H9 (cell line): ENCODE data around the gene MTMR6. TPM values are rescaled to one million over a fixed set of nuclear protein-coding genes. Genes with fewer than 3 reads are reported as not detected.

Source experiments
- DNase-seq: peaks from one replicate; pipeline ENCODE4 v3.0.0-alpha.2; 2017
- H2AFZ ChIP-seq: one replicate; pipeline ENCODE4 v1.6.1; 2013; ENCODE audit warnings: mild to moderate bottlenecking, low read length, control low read depth, moderate library complexity
- H2AK5ac ChIP-seq: 2 replicates; pipeline ENCODE4 v1.6.1; 2013; ENCODE audit warnings: low read length, control low read depth, mixed read lengths; ENCODE audit not compliant: insufficient read length
- H2BK120ac ChIP-seq: one replicate; pipeline ENCODE4 v1.6.1; 2013; ENCODE audit warnings: low read depth, mild to moderate bottlenecking, low read length, control low read depth, inconsistent platforms; ENCODE audit not compliant: poor library complexity, severe bottlenecking
- H2BK12ac ChIP-seq: 2 replicates; pipeline ENCODE4 v1.6.1; 2013; ENCODE audit warnings: low read length, control low read depth, mixed read lengths, low read depth; ENCODE audit not compliant: insufficient read length
- H2BK15ac ChIP-seq: 2 replicates; pipeline ENCODE4 v1.6.1; 2013; ENCODE audit warnings: low read depth, low read length, control low read depth
- H2BK20ac ChIP-seq: one replicate; pipeline ENCODE4 v1.6.1; 2013; ENCODE audit warnings: low read depth, mild to moderate bottlenecking, low read length, control low read depth, inconsistent platforms; ENCODE audit not compliant: poor library complexity, severe bottlenecking
- H2BK5ac ChIP-seq: 2 replicates; pipeline ENCODE4 v1.6.1; 2013; ENCODE audit warnings: low read length, control low read depth, mixed read lengths; ENCODE audit not compliant: insufficient read length
- H3K14ac ChIP-seq: 2 replicates; pipeline ENCODE4 v1.6.1; 2013; ENCODE audit warnings: low read length, control low read depth; ENCODE audit not compliant: insufficient read depth
- H3K18ac ChIP-seq: 2 replicates; pipeline ENCODE4 v1.6.1; 2013; ENCODE audit warnings: low read depth, mild to moderate bottlenecking, mixed read lengths, low read length, control low read depth; ENCODE audit not compliant: insufficient read length
- H3K23ac ChIP-seq: 2 replicates; pipeline ENCODE4 v1.6.1; 2013; ENCODE audit warnings: low read length, control low read depth, mixed read lengths, low read depth; ENCODE audit not compliant: insufficient read length
- H3K23me2 ChIP-seq: 2 replicates; pipeline ENCODE4 v1.6.1; 2013; ENCODE audit warnings: low read depth, mild to moderate bottlenecking, mixed read lengths, low read length, control low read depth; ENCODE audit not compliant: insufficient read length, poor library complexity, severe bottlenecking
- H3K27ac ChIP-seq: 2 replicates; pipeline ENCODE4 v1.5.1; 2013; ENCODE audit warnings: low read length, control low read depth, mixed read lengths, low read depth; ENCODE audit not compliant: insufficient read length
- H3K27me3 ChIP-seq: 2 replicates; pipeline ENCODE4 v1.6.1; 2013; ENCODE audit warnings: low read length, control low read depth, inconsistent platforms; ENCODE audit not compliant: insufficient read depth
- H3K4ac ChIP-seq: 2 replicates; pipeline ENCODE4 v1.6.1; 2013; ENCODE audit warnings: low read depth, mild to moderate bottlenecking, control low read depth, inconsistent platforms, low read length, moderate library complexity
- H3K4me1 ChIP-seq: 2 replicates; pipeline ENCODE4 v1.6.1; 2013; ENCODE audit warnings: low read length, control low read depth, inconsistent platforms; ENCODE audit not compliant: insufficient read depth
- H3K4me2 ChIP-seq: 2 replicates; pipeline ENCODE4 v1.6.1; 2013; ENCODE audit warnings: low read length, control low read depth, mixed read lengths; ENCODE audit not compliant: insufficient read length, insufficient read depth
- H3K56ac ChIP-seq: 2 replicates; pipeline ENCODE4 v1.6.1; 2013; ENCODE audit warnings: low read depth, mild to moderate bottlenecking, mixed read lengths, low read length, control low read depth; ENCODE audit not compliant: insufficient read length
- H3K79me1 ChIP-seq: 2 replicates; pipeline ENCODE4 v1.6.1; 2013; ENCODE audit warnings: low read depth, mild to moderate bottlenecking, moderate library complexity, low read length, control low read depth, inconsistent platforms; ENCODE audit not compliant: insufficient read depth, poor library complexity, severe bottlenecking
- H3K79me2 ChIP-seq: 2 replicates; pipeline ENCODE4 v1.6.1; 2013; ENCODE audit warnings: low read length, control low read depth, inconsistent platforms; ENCODE audit not compliant: insufficient read depth
- H3K9ac ChIP-seq: 2 replicates; pipeline ENCODE4 v1.6.1; 2013; ENCODE audit warnings: low read length, control low read depth, mixed read lengths; ENCODE audit not compliant: insufficient read length; ENCODE audit errors: extremely low read depth
- H3K9me3 ChIP-seq: one replicate; pipeline ENCODE4 v1.6.1; 2013; ENCODE audit warnings: low read depth, low read length, inconsistent platforms; ENCODE audit not compliant: control insufficient read depth
- H3T11ph ChIP-seq: one replicate; pipeline ENCODE4 v1.6.1; 2013; ENCODE audit warnings: mild to moderate bottlenecking, low read length, control low read depth, inconsistent platforms
- H4K20me1 ChIP-seq: one replicate; pipeline ENCODE4 v1.6.1; 2013; ENCODE audit not compliant: control insufficient read depth, insufficient read length, insufficient read depth
- H4K5ac ChIP-seq: 2 replicates; pipeline ENCODE4 v1.6.1; 2013; ENCODE audit warnings: low read depth, mild to moderate bottlenecking, mixed read lengths, low read length, control low read depth; ENCODE audit not compliant: insufficient read length
- H4K8ac ChIP-seq: replicated peaks from 2 replicates; pipeline ENCODE4 v1.6.1; 2013; ENCODE audit warnings: low read length, control low read depth, mixed read lengths, low read depth; ENCODE audit not compliant: insufficient read length
- H4K91ac ChIP-seq: 2 replicates; pipeline ENCODE4 v1.6.1; 2013; ENCODE audit warnings: low read depth, mild to moderate bottlenecking, moderate library complexity, mixed read lengths, low read length, control low read depth; ENCODE audit not compliant: insufficient read length
- H3K27ac Mint-ChIP-seq, 3 experiments: 2 replicates in 2 of 3; 3 replicates in 1 of 3; pipeline ENCODE4 v1.8.0; 2020 to 2021; ENCODE audit warnings: mixed read lengths in 3 of 3, mild to moderate bottlenecking in 1 of 3, moderate library complexity in 1 of 3
- H3K27me3 Mint-ChIP-seq: 2 replicates; pipeline ENCODE4 v1.8.0; 2021; ENCODE audit warnings: low read depth, mild to moderate bottlenecking, moderate library complexity, mixed read lengths
- H3K36me3 Mint-ChIP-seq, 3 experiments: 2 replicates in 2 of 3; 3 replicates in 1 of 3; pipeline ENCODE4 v1.8.0; 2020 to 2021; ENCODE audit warnings: low read depth in 3 of 3, mixed read lengths in 3 of 3; ENCODE audit not compliant: insufficient read depth in 1 of 3
- H3K4me1 Mint-ChIP-seq, 2 experiments: 2 replicates each; pipeline ENCODE4 v1.8.0; 2020; ENCODE audit warnings: mixed read lengths in 2 of 2
- H3K4me3 Mint-ChIP-seq, 2 experiments: 2 replicates in 1 of 2; 3 replicates in 1 of 2; pipeline ENCODE4 v1.8.0; 2020 to 2021; ENCODE audit warnings: mild to moderate bottlenecking in 2 of 2, mixed read lengths in 2 of 2, moderate library complexity in 1 of 2
- H3K9me3 Mint-ChIP-seq, 2 experiments: 2 replicates in 1 of 2; 3 replicates in 1 of 2; pipeline ENCODE4 v1.8.0; 2020; ENCODE audit warnings: mild to moderate bottlenecking in 2 of 2, mixed read lengths in 2 of 2, moderate library complexity in 1 of 2
- WGBS: extraction: QIAGEN DNeasy Blood & Tissue Kit; methylation state at CpG from one replicate; pipeline ENCODE4 v1.1.7; 2013; ENCODE audit warnings: missing lambda C conversion rate, low lambda C conversion rate, mixed read lengths; ENCODE audit not compliant: insufficient read length; ENCODE audit errors: extremely low coverage; 5-methylcytosine and 5-hydroxymethylcytosine counted together
- total RNA-seq: library from RNA; stranded (reverse); gene quantifications from 2 replicates; pipeline ENCODE4 v1.2.1, GENCODE V29; 2021
- TF ChIP-seq, protein P1 (sequence below): fragments of 200-600 bp; sonication (generic); conservative IDR thresholded peaks from 3 replicates; pipeline ENCODE4 v1.8.0; 2021; ENCODE audit warnings: antibody characterized with exemption, mild to moderate bottlenecking

The MTMR6 gene
- total RNA-seq, 1 experiment from 2014 or later = 7.0 TPM

- no peaks in the 10 kb centered on the region for H3K27me3 ChIP-seq
- no peak overlapping the region for H2BK15ac ChIP-seq
- no peaks in the 10 kb centered on the region for H3K79me1 ChIP-seq
- H3K9me3 ChIP-seq = no peaks in the 10 kb centered on the region
- H2AFZ ChIP-seq = no peak overlapping the region
- no peak overlapping the region for H3K18ac ChIP-seq
- no peak overlapping the region for H3K14ac ChIP-seq
- no peaks in the 10 kb centered on the region for H3K4me1 Mint-ChIP-seq
- H2AK5ac ChIP-seq = no peak overlapping the region
- no peak overlapping the region for H3T11ph ChIP-seq
- H3K56ac ChIP-seq = no peak overlapping the region
- no peaks in the 10 kb centered on the region for H3K9me3 Mint-ChIP-seq
- H4K8ac ChIP-seq = no peak overlapping the region
- H4K20me1 ChIP-seq = no peaks in the 10 kb centered on the region
- TF ChIP-seq, protein P1, sequence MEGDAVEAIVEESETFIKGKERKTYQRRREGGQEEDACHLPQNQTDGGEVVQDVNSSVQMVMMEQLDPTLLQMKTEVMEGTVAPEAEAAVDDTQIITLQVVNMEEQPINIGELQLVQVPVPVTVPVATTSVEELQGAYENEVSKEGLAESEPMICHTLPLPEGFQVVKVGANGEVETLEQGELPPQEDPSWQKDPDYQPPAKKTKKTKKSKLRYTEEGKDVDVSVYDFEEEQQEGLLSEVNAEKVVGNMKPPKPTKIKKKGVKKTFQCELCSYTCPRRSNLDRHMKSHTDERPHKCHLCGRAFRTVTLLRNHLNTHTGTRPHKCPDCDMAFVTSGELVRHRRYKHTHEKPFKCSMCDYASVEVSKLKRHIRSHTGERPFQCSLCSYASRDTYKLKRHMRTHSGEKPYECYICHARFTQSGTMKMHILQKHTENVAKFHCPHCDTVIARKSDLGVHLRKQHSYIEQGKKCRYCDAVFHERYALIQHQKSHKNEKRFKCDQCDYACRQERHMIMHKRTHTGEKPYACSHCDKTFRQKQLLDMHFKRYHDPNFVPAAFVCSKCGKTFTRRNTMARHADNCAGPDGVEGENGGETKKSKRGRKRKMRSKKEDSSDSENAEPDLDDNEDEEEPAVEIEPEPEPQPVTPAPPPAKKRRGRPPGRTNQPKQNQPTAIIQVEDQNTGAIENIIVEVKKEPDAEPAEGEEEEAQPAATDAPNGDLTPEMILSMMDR = no peak
- H3K23ac ChIP-seq = no peak overlapping the region
- no peaks in the 10 kb centered on the region for H3K23me2 ChIP-seq
- peaks cover 12 to 86% (median 66%) of the 10 kb centered on the region in 3 experiments; a peak in 6 of 7 replicates for H3K36me3 Mint-ChIP-seq
- no peak overlapping the region for H4K5ac ChIP-seq
- no peak for DNase-seq
- H2BK12ac ChIP-seq = no peak overlapping the region
- H3K27ac Mint-ChIP-seq = no peak overlapping the region
- H3K27me3 Mint-ChIP-seq = no peaks in the 10 kb centered on the region
- H3K79me2 ChIP-seq = no peaks in the 10 kb centered on the region
- H3K27ac ChIP-seq = no peak overlapping the region
- no peak overlapping the region for H3K9ac ChIP-seq
- no peak overlapping the region for H3K4me2 ChIP-seq
- H2BK5ac ChIP-seq = no peak overlapping the region
- WGBS = no CpG with 5 or more reads among the region's 4 CpGs
- H2BK120ac ChIP-seq = no peak overlapping the region
- no peak overlapping the region for H4K91ac ChIP-seq
- no peaks in the 10 kb centered on the region for H3K4me1 ChIP-seq
- H2BK20ac ChIP-seq = no peak overlapping the region
- no peak overlapping the region for H3K4me3 Mint-ChIP-seq
- H3K4ac ChIP-seq = no peak overlapping the region
These were observed 42.4 kb upstream of the MTMR6 start for GRCh38 chr13:25329706-25330105.
